ENCODE measurements around the gene ERCC6L2.

DNA sequence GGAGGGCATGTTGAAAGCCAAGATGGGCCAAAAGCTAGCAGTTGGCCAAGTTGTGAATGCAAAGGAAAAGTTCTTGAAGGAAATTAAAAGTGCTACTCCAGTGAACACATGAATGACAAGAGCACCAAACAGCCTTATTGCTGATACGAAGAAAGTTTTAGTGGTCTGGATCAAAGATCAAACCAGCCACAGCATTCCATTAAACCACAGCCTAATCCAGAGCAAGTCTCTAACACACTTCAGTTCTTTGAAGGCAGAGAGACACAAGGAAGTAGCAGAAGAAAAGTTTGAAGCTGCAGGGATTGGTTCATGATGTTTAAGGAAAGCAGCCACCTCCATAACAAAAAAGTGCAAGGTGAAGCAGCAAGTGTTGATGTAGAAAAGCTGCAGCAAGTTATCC lies 71.6 kb downstream of the ERCC6L2 start:
- TF ChIP-seq, protein P1, sequence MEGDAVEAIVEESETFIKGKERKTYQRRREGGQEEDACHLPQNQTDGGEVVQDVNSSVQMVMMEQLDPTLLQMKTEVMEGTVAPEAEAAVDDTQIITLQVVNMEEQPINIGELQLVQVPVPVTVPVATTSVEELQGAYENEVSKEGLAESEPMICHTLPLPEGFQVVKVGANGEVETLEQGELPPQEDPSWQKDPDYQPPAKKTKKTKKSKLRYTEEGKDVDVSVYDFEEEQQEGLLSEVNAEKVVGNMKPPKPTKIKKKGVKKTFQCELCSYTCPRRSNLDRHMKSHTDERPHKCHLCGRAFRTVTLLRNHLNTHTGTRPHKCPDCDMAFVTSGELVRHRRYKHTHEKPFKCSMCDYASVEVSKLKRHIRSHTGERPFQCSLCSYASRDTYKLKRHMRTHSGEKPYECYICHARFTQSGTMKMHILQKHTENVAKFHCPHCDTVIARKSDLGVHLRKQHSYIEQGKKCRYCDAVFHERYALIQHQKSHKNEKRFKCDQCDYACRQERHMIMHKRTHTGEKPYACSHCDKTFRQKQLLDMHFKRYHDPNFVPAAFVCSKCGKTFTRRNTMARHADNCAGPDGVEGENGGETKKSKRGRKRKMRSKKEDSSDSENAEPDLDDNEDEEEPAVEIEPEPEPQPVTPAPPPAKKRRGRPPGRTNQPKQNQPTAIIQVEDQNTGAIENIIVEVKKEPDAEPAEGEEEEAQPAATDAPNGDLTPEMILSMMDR (IDR thresholded peaks at IDR 0.05; ENCODE audit: low read length): no peak
- no peak for TF ChIP-seq EZH2 (IDR thresholded peaks at IDR 0.05; ENCODE audit: borderline replicate concordance, low read length)

All from OCI-LY1 (cell line).